ENCODE data around the gene EPHB3.
"Not testable (repeated sequence)": the region's sequence is repeated elsewhere in the genome, so short reads cannot be mapped to it uniquely, and the experiment has no call there.

Gene EPHB3

GRCh38 chr3:184619787-184620430, 58.3 kb downstream of the EPHB3 start:
- Histone ChIP-seq H3K27ac (no peak overlapping the region), H3K4me3 (no peak overlapping the region)
- TF ChIP-seq CTCF (IDR thresholded peaks at IDR 0.05): no peak
- no peak for DNase-seq (ENCODE audit: low spot score)

GRCh38 chr3:184620475-184621119, 59.0 kb downstream of the EPHB3 start:
- no peak for TF ChIP-seq CTCF (IDR thresholded peaks at IDR 0.05)
- DNase-seq (ENCODE audit: low spot score): no peak
- Histone ChIP-seq H3K4me3 (no peak overlapping the region), H3K27ac (no peak overlapping the region)

- H3K27ac ChIP-seq; H3K4me3 ChIP-seq; DNase-seq (ENCODE audit: low spot score): not testable (repeated sequence)
Measured at GRCh38 chr3:184622156-184622555, 60.6 kb downstream of the EPHB3 start.

- Histone ChIP-seq H3K27ac (no peak overlapping the region), H3K4me3 (no peak overlapping the region)
- no peak for TF ChIP-seq CTCF (IDR thresholded peaks at IDR 0.05)
- no peak for DNase-seq (ENCODE audit: low spot score)
Measured at GRCh38 chr3:184626923-184627322, 65.3 kb downstream of the EPHB3 start.

GRCh38 chr3:184629555-184630160, 68.1 kb downstream of the EPHB3 start:
- TF ChIP-seq CTCF (IDR thresholded peaks at IDR 0.05): no peak
- Histone ChIP-seq H3K27ac (no peak overlapping the region), H3K4me3 (no peak overlapping the region)
- DNase-seq (ENCODE audit: low spot score): no peak

GRCh38 chr3:184630861-184631471, 69.4 kb downstream of the EPHB3 start:
- TF ChIP-seq CTCF (IDR thresholded peaks at IDR 0.05): no peak
- DNase-seq (ENCODE audit: low spot score): no peak
- Histone ChIP-seq H3K4me3 (no peak overlapping the region), H3K27ac (no peak overlapping the region)

- no peak for DNase-seq (ENCODE audit: low spot score)
- Histone ChIP-seq H3K4me3 (no peak overlapping the region), H3K27ac (no peak overlapping the region)
- no peak for TF ChIP-seq CTCF (IDR thresholded peaks at IDR 0.05)
Measured at GRCh38 chr3:184631472-184631861, 69.9 kb downstream of the EPHB3 start.

Measured in coronary artery (tissue), 2 donors.